ENCODE results near the gene PLD1.
A peak's percentile ranks its signal among the peaks of the same experiment; 100 is the strongest.

PLD1 gene

GRCh38 chr3:171757361-171758034 is 52.8 kb downstream of the PLD1 start:
- DNase-seq (ENCODE audit: extremely low read depth, low read depth), result no peak
- no peak for TF ChIP-seq CTCF (IDR thresholded peaks at IDR 0.05; ENCODE audit: low read depth, low read length)

- TF ChIP-seq CTCF (IDR thresholded peaks at IDR 0.05; ENCODE audit: low read depth, low read length), result no peak
- DNase-seq (ENCODE audit: extremely low read depth, low read depth), result no peak
Measured at GRCh38 chr3:171755656-171756055, 54.6 kb downstream of the PLD1 start.

- no peak for TF ChIP-seq CTCF (IDR thresholded peaks at IDR 0.05; ENCODE audit: low read depth, low read length)
- DNase-seq (ENCODE audit: extremely low read depth, low read depth), result no peak
Measured at GRCh38 chr3:171755015-171755589, 55.2 kb downstream of the PLD1 start.

GRCh38 chr3:171753665-171754408 is 56.4 kb downstream of the PLD1 start:
- TF ChIP-seq CTCF (IDR thresholded peaks at IDR 0.05; ENCODE audit: low read depth, low read length), result no peak
- DNase-seq (ENCODE audit: extremely low read depth, low read depth), result peak; percentile 31

- no peak for TF ChIP-seq CTCF (IDR thresholded peaks at IDR 0.05; ENCODE audit: low read depth, low read length)
- no peak for DNase-seq (ENCODE audit: extremely low read depth, low read depth)
Measured at GRCh38 chr3:171753025-171753472, 57.2 kb downstream of the PLD1 start.

GRCh38 chr3:171752329-171752728 is 58.0 kb downstream of the PLD1 start:
- DNase-seq (ENCODE audit: extremely low read depth, low read depth), result no peak
- no peak for TF ChIP-seq CTCF (IDR thresholded peaks at IDR 0.05; ENCODE audit: low read depth, low read length)

- DNase-seq (ENCODE audit: extremely low read depth, low read depth), result no peak
Measured at GRCh38 chr3:171749124-171749523, 61.2 kb downstream of the PLD1 start.

More at GRCh38 chr3:171749124-171749523, 61.2 kb downstream of the PLD1 start:
- no peak for TF ChIP-seq CTCF (IDR thresholded peaks at IDR 0.05; ENCODE audit: low read depth, low read length)
